GM21737 (cell line): ENCODE results near the gene TADA3.
A peak's percentile ranks its signal among the peaks of the same experiment; 100 is the strongest.

Experiments used
- ATAC-seq: cut with Tn5 transposase; IDR thresholded peaks from one replicate; pipeline ENCODE4 v1.9.1; 2021; ENCODE audit warnings: mild to moderate bottlenecking, moderate library complexity; ENCODE audit not compliant: unreplicated experiment

Gene TADA3

GRCh38 chr3:9762871-9763270 is 29.4 kb downstream of the TADA3 start:
- ATAC-seq, result no peak

GRCh38 chr3:9761919-9762318 is 30.4 kb downstream of the TADA3 start:
- no peak for ATAC-seq

- ATAC-seq, result no peak
Observed at GRCh38 chr3:9760779-9761505, 31.3 kb downstream of the TADA3 start.

- ATAC-seq, result no peak
Observed at GRCh38 chr3:9757427-9757826, 34.8 kb downstream of the TADA3 start.

- no peak for ATAC-seq
Observed at GRCh38 chr3:9754678-9755077, 37.6 kb downstream of the TADA3 start.

GRCh38 chr3:9750556-9751411 is 41.5 kb downstream of the TADA3 start:
- ATAC-seq, result no peak

- peak; percentile 88 for ATAC-seq
Observed at GRCh38 chr3:9749645-9750555, 42.4 kb downstream of the TADA3 start, which contains the start of gene OGG1. TSS of gene OGG1 (plus strand) at chr3:9749952. CDS start at chr3:9750287, 335 bp downstream.

- ATAC-seq, result no peak
Observed at GRCh38 chr3:9749296-9749644, 43.0 kb downstream of the TADA3 start.

GRCh38 chr3:9748031-9748430 is 44.2 kb downstream of the TADA3 start:
- no peak for ATAC-seq

GRCh38 chr3:9747267-9747666 is 45.0 kb downstream of the TADA3 start:
- no peak for ATAC-seq

GRCh38 chr3:9746330-9746729 is 45.9 kb downstream of the TADA3 start:
- ATAC-seq, result no peak

- ATAC-seq, result no peak
Observed at GRCh38 chr3:9745521-9745920, 46.8 kb downstream of the TADA3 start.

GRCh38 chr3:9744162-9744561 is 48.1 kb downstream of the TADA3 start:
- no peak for ATAC-seq

GRCh38 chr3:9743548-9743947 is 48.7 kb downstream of the TADA3 start:
- no peak for ATAC-seq

GRCh38 chr3:9742560-9742959 is 49.7 kb downstream of the TADA3 start:
- ATAC-seq, result no peak

- ATAC-seq, result no peak
Observed at GRCh38 chr3:9739181-9739580, 53.1 kb downstream of the TADA3 start.

- ATAC-seq, result no peak
Observed at GRCh38 chr3:9736831-9737230, 55.4 kb downstream of the TADA3 start.

GRCh38 chr3:9732740-9733115 is 59.5 kb downstream of the TADA3 start:
- ATAC-seq, result no peak

- ATAC-seq, result peak; percentile 14
Observed at GRCh38 chr3:9732080-9732739, 60.1 kb downstream of the TADA3 start.

GRCh38 chr3:9731206-9732079 is 60.8 kb downstream of the TADA3 start, which contains the start of gene BRPF1:
TSS of gene BRPF1 (plus strand) at chr3:9731735. CDS start at chr3:9734141, 2,406 bp downstream.
- peak; percentile 93 for ATAC-seq
